ENCODE measurements around the gene PLA2G2C. TPM values are rescaled to one million over a fixed set of nuclear protein-coding genes. Genes with fewer than 3 reads are reported as not detected.

PLA2G2C gene
- total and polyA plus RNA-seq, 10 donors = 0.17 TPM; not detected in 9

DNA sequence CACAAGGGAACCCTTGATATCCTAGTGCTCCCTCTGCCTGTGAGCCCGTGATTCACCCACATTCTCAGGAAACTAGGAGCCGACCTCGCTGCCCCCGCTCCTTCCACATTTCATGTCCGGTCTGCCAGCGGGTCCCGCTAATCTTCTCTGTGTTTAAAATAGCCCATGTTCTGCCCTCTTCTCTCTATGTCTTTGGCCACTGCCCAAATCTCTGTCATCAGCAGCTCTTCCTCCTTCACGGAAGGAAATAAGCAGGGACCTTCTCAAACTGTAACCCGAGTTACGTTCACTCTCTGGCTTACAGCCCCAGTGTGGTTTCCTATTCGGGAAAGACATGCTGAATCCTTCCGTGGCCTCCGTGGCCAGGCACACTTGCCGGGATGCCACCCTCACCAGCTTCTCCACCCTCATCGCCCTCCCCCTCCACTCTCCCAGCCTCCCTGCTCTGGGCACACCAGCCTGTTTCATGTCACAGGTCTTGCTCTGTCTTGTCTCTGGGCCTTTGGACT, 21.6 kb downstream of the PLA2G2C start:
- H3K36me3 ChIP-seq = no peaks in the 10 kb centered on the region
- intact Hi-C loops (cut with DNase I; ENCODE audit: low total_unique reads) = no loop called here
- peaks cover 4 to 58% (median 49%) of the 10 kb centered on the region in 8 donors for H3K9me3 ChIP-seq
- peaks cover 0 to 32% (median 23%) of the 10 kb centered on the region in 6 donors for H3K4me1 ChIP-seq
- peak in 2 of 3 donors; percentile 32 to 40 for TF ChIP-seq POLR2AphosphoS5 (IDR thresholded peaks at IDR 0.05)
- TF ChIP-seq, protein P1, sequence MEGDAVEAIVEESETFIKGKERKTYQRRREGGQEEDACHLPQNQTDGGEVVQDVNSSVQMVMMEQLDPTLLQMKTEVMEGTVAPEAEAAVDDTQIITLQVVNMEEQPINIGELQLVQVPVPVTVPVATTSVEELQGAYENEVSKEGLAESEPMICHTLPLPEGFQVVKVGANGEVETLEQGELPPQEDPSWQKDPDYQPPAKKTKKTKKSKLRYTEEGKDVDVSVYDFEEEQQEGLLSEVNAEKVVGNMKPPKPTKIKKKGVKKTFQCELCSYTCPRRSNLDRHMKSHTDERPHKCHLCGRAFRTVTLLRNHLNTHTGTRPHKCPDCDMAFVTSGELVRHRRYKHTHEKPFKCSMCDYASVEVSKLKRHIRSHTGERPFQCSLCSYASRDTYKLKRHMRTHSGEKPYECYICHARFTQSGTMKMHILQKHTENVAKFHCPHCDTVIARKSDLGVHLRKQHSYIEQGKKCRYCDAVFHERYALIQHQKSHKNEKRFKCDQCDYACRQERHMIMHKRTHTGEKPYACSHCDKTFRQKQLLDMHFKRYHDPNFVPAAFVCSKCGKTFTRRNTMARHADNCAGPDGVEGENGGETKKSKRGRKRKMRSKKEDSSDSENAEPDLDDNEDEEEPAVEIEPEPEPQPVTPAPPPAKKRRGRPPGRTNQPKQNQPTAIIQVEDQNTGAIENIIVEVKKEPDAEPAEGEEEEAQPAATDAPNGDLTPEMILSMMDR (IDR thresholded peaks at IDR 0.05 in 8 of 11, conservative IDR thresholded peaks at IDR 0.05 in 3 of 11) = peak in 1 of 11 experiments; percentile 24
- no peak for TF ChIP-seq POLR2A (IDR thresholded peaks at IDR 0.05)
- 45 to 69% (median 57%) methylated on average over 15 of the region's 15 CpGs for WGBS, 5 donors
- no peaks in the 10 kb centered on the region for H3K27me3 ChIP-seq (replicated peaks in 1 of 7)
- DNase-seq = no peak
- H3K27ac ChIP-seq = peak overlapping the region in 6 of 8 donors; percentile 3 to 59 (median 48)
- H3K4me3 ChIP-seq = no peak overlapping the region

DNA sequence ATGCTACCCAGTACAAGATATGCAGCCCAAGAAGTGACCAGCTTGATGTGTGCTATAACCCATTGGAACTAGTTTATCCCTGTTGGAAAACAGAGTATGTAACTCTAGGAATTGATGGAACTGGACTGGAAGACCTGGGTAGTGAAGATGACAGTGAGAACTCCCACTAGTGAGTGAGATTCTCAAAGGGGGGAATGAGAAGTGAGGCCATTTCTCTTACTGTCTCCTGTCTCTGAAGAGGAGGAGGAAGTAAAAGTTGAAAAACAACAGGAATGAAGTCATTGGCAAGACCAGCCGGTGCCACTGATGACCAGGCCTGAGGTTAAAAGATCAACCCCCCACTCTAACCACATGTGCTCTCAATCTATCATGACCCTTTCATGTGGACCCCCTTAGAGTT, 26.3 kb downstream of the PLA2G2C start:
- TF ChIP-seq POLR2A (IDR thresholded peaks at IDR 0.05) = no peak
- TF ChIP-seq, protein P1 (IDR thresholded peaks at IDR 0.05 in 8 of 11, conservative IDR thresholded peaks at IDR 0.05 in 3 of 11) = no peak
- TF ChIP-seq POLR2AphosphoS5 (IDR thresholded peaks at IDR 0.05) = no peak
- WGBS, 5 donors = 76 to 83% (median 81%) methylated on average over 1 of the region's 1 CpG
- H3K36me3 ChIP-seq = no peaks in the 10 kb centered on the region
- no peak overlapping the region for H3K4me3 ChIP-seq
- intact Hi-C loops (cut with DNase I; ENCODE audit: low total_unique reads) = no loop called here
- no peaks in the 10 kb centered on the region for H3K27me3 ChIP-seq (replicated peaks in 1 of 7)
- peaks cover 0 to 13% (median 9%) of the 10 kb centered on the region in 6 donors for H3K4me1 ChIP-seq
- no peak overlapping the region for H3K27ac ChIP-seq
- no peak for DNase-seq
- peaks cover 4 to 82% (median 73%) of the 10 kb centered on the region in 8 donors for H3K9me3 ChIP-seq

DNA sequence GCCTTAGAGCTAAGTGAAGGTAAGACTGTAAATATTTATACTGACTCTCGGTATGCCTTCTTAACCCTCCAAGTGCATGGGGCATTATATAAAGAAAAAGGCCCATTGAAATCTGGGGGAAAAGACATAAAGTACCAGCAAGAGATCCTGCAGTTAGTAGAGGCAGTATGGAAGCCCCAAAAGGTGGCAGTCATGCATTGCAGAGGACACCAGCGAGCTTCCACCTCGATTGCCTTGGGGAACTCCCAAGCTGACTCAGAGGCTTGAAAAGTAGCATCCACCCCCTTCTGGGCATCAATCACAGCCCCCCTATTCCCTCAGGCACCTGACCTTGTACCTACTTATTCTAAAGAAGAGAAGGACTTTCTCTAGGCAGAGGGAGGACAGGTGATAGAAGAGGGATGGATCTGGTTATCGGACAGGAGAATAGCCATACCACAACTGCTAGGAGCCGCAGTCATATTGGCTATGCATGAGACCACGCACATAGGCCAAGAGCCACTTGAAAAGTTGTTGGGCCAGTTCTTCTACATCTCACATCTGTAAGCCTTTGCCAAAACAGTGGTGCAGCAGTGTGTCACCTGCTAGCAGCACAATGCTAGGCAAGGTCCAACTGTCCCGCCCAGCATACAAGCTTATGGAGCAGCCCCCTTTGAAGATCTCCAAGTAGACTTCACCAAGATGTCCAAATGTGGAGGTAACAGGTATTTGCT, 27.8 kb downstream of the PLA2G2C start:
- no peak for DNase-seq
- Histone ChIP-seq H3K27me3 (replicated peaks in 1 of 7) (no peaks in the 10 kb centered on the region), H3K27ac (no peak overlapping the region), H3K9me3 (peaks cover 4 to 67% (median 63%) of the 10 kb centered on the region in 8 donors), H3K4me3 (no peak overlapping the region), H3K36me3 (no peaks in the 10 kb centered on the region), H3K4me1 (peaks cover 0 to 16% (median 10%) of the 10 kb centered on the region in 6 donors)
- no peak for TF ChIP-seq POLR2AphosphoS5 (IDR thresholded peaks at IDR 0.05)
- TF ChIP-seq, protein P1 (IDR thresholded peaks at IDR 0.05 in 8 of 11, conservative IDR thresholded peaks at IDR 0.05 in 3 of 11) = no peak
- no peak for TF ChIP-seq POLR2A (IDR thresholded peaks at IDR 0.05)
- 85 to 92% (median 91%) methylated on average over 7 of the region's 7 CpGs for WGBS, 5 donors
- intact Hi-C loops (cut with DNase I; ENCODE audit: low total_unique reads) = no loop called here

DNA sequence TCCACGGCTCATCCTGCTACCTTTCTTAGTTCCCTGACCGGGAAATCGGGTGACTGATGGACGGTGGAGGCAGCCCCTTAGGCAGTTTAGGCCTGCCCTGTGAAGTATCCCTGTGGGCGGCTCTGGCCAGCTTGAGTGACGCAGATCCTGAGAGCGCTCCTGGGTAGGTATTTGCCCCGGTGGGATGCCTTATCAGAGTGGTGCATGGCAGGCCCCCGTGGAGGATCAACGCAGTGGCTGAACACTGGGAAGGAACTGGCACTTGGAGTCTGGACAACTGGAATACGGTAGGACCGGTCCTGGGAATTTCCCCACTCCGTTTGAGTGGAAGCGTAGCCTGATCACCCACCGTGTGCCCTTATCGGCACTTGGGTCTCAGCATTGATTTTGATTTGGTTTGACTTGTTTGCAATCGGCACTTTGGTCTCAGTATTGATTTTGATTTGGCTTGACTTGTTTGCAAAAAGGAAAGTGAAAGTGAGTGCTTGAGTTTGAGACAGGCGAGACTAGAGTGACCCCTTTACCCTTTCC, 32.0 kb downstream of the PLA2G2C start:
- TF ChIP-seq POLR2A (IDR thresholded peaks at IDR 0.05) (no peak), POLR2AphosphoS5 (IDR thresholded peaks at IDR 0.05) (no peak)
- TF ChIP-seq, protein P1 (IDR thresholded peaks at IDR 0.05 in 8 of 11, conservative IDR thresholded peaks at IDR 0.05 in 3 of 11) = no peak
- Histone ChIP-seq H3K27ac (peak overlapping the region in 6 of 8 donors; percentile 27 to 74 (median 66)), H3K36me3 (no peaks in the 10 kb centered on the region), H3K4me3 (peak overlapping the region in 2 of 8 donors; percentile 27 to 54), H3K27me3 (replicated peaks in 1 of 7) (no peaks in the 10 kb centered on the region), H3K9me3 (peaks cover 0 to 26% (median 22%) of the 10 kb centered on the region in 8 donors), H3K4me1 (peaks cover 3 to 42% (median 30%) of the 10 kb centered on the region in 6 donors)
- intact Hi-C loops (cut with DNase I; ENCODE audit: low total_unique reads) = loop anchor here (5.0 kb wide), 2 partner anchors 52 to 182 kb away; no protein-coding TSS in a partner anchor
- WGBS, 5 donors = 66 to 78% (median 73%) methylated on average over 13 to 18 of the region's 18 CpGs
- DNase-seq = no peak
